Globus pallidus (tissue), 1 donor: ENCODE results near the gene SLC25A11.
"Not testable (repeated sequence)": the region's sequence is repeated elsewhere in the genome, so short reads cannot be mapped to it uniquely, and the experiment has no call there.

Experiments
- DNase-seq: peaks from one replicate; pipeline ENCODE4 v3.0.0-alpha.2; 2015; ENCODE audit warnings: low spot score

The SLC25A11 gene

GRCh38 chr17:4920351-4921048 lies 19.3 kb downstream of the SLC25A11 start:
- DNase-seq = no peak

- no peak for DNase-seq
Observed at GRCh38 chr17:4919511-4920047, 20.3 kb downstream of the SLC25A11 start.

- DNase-seq = not testable (repeated sequence)
Observed at GRCh38 chr17:4914551-4914950, 25.3 kb downstream of the SLC25A11 start.

- no peak for DNase-seq
Observed at GRCh38 chr17:4913994-4914393, 25.9 kb downstream of the SLC25A11 start.

GRCh38 chr17:4908711-4909496 lies 30.9 kb downstream of the SLC25A11 start:
- peak; percentile 92 for DNase-seq

GRCh38 chr17:4908301-4908700 lies 31.5 kb downstream of the SLC25A11 start:
- DNase-seq = no peak

GRCh38 chr17:4906642-4907041 lies 33.2 kb downstream of the SLC25A11 start:
- DNase-seq = not testable (repeated sequence)

- DNase-seq = peak; percentile 64
Observed at GRCh38 chr17:4903051-4903818, 36.6 kb downstream of the SLC25A11 start, which contains the start of gene CHRNE. CHRNE (minus strand) TSS chr17:4903098; CDS start chr17:4903063, 35 bp downstream.

GRCh38 chr17:4902540-4902939 lies 37.3 kb downstream of the SLC25A11 start:
- DNase-seq = no peak

- DNase-seq = peak; percentile 35
Observed at GRCh38 chr17:4901648-4902344, 38.0 kb downstream of the SLC25A11 start.

GRCh38 chr17:4901108-4901647 lies 38.7 kb downstream of the SLC25A11 start:
- DNase-seq = no peak

- no peak for DNase-seq
Observed at GRCh38 chr17:4900231-4901107, 39.4 kb downstream of the SLC25A11 start.

- DNase-seq = no peak
Observed at GRCh38 chr17:4899341-4900230, 40.3 kb downstream of the SLC25A11 start, which contains the start of gene C17orf107. C17orf107 (plus strand) TSS chr17:4899536; CDS start chr17:4899763, 227 bp downstream.

GRCh38 chr17:4898927-4899326 lies 40.9 kb downstream of the SLC25A11 start:
- no peak for DNase-seq

- no peak for DNase-seq
Observed at GRCh38 chr17:4898351-4898750, 41.5 kb downstream of the SLC25A11 start.

GRCh38 chr17:4897785-4898184 lies 42.1 kb downstream of the SLC25A11 start:
- no peak for DNase-seq

GRCh38 chr17:4897198-4897687 lies 42.6 kb downstream of the SLC25A11 start:
- no peak for DNase-seq

GRCh38 chr17:4896332-4897197 lies 43.3 kb downstream of the SLC25A11 start:
- DNase-seq = no peak
